Measurements from ENCODE around the gene CCDC88A.

CCDC88A gene

DNA sequence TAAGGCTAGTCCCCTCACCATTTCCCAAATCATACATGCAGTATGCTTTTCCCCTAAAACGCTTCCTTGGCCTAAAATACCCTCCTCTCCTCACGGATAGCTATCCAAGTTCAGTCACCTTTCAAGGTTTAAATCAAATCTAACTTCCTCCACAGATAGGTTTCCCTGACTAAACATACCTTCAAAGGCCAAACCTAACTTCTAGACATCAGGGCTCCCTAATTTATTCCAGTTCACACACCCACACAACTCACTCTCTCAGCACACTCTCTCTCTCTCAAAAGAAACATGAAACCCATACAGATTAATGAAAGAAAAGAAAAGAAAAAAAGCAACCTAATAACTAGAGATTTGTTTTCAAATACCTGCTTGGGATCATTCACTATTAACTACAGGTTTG is 14.5 kb downstream of the CCDC88A start:
- H3K4me3 ChIP-seq (ENCODE audit: low read depth, low read length), result no peak overlapping the region
- DNase-seq (ENCODE audit: low read depth, low spot score), result no peak
- CTCF ChIA-PET, result no interaction called here
- TF ChIP-seq CTCF (IDR thresholded peaks at IDR 0.05; ENCODE audit: insufficient read depth, low read length, missing control alignments), result no peak
- POLR2A ChIA-PET, result no interaction called here

GRCh38 chr2:55403256-55403998 is 16.2 kb downstream of the CCDC88A start:
- TF ChIP-seq CTCF (IDR thresholded peaks at IDR 0.05; ENCODE audit: insufficient read depth, low read length, missing control alignments), result no peak
- no peak for DNase-seq (ENCODE audit: low read depth, low spot score)
- ChIA-PET CTCF (no interaction called here), POLR2A (no interaction called here)
- H3K4me3 ChIP-seq (ENCODE audit: low read depth, low read length), result no peak overlapping the region

- ChIA-PET CTCF (interaction anchor here (0.8 kb wide), 1 partner anchor 10 kb away, joined by 3 read pairs; no protein-coding TSS in a partner anchor), POLR2A (no interaction called here)
- no peak overlapping the region for H3K4me3 ChIP-seq (ENCODE audit: low read depth, low read length)
- TF ChIP-seq CTCF (IDR thresholded peaks at IDR 0.05; ENCODE audit: insufficient read depth, low read length, missing control alignments), result no peak
- no peak for DNase-seq (ENCODE audit: low read depth, low spot score)
Observed at GRCh38 chr2:55401124-55401523, 18.5 kb downstream of the CCDC88A start.

GRCh38 chr2:55400332-55400731 is 19.3 kb downstream of the CCDC88A start:
- DNase-seq (ENCODE audit: low read depth, low spot score), result no peak
- POLR2A ChIA-PET, result no interaction called here
- no peak for TF ChIP-seq CTCF (IDR thresholded peaks at IDR 0.05; ENCODE audit: insufficient read depth, low read length, missing control alignments)
- H3K4me3 ChIP-seq (ENCODE audit: low read depth, low read length), result no peak overlapping the region
- CTCF ChIA-PET, result no interaction called here

DNA sequence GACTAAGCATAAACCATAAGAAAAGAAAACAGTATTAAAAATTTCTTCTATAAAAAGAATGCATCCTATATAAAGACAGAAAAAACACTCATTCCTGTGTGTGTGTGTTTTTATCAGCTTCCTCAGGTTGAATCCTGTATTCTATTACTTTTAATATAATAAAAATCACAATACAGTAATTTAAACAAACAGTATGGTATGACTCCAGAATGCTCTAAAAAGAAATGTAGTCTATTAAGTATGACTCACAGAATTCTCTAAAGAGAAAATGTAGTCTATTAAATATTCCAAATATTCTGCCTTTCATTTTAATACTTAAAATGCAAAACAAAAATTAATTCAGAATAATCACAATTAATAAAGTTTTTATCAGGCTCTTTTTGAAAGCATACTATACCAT is 19.8 kb downstream of the CCDC88A start:
- TF ChIP-seq CTCF (IDR thresholded peaks at IDR 0.05; ENCODE audit: insufficient read depth, low read length, missing control alignments), result no peak
- H3K4me3 ChIP-seq (ENCODE audit: low read depth, low read length), result no peak overlapping the region
- POLR2A ChIA-PET, result no interaction called here
- CTCF ChIA-PET, result interaction anchor here (1.1 kb wide), 1 partner anchor 111 kb away, joined by 3 read pairs; no protein-coding TSS in a partner anchor
- no peak for DNase-seq (ENCODE audit: low read depth, low spot score)

DNA sequence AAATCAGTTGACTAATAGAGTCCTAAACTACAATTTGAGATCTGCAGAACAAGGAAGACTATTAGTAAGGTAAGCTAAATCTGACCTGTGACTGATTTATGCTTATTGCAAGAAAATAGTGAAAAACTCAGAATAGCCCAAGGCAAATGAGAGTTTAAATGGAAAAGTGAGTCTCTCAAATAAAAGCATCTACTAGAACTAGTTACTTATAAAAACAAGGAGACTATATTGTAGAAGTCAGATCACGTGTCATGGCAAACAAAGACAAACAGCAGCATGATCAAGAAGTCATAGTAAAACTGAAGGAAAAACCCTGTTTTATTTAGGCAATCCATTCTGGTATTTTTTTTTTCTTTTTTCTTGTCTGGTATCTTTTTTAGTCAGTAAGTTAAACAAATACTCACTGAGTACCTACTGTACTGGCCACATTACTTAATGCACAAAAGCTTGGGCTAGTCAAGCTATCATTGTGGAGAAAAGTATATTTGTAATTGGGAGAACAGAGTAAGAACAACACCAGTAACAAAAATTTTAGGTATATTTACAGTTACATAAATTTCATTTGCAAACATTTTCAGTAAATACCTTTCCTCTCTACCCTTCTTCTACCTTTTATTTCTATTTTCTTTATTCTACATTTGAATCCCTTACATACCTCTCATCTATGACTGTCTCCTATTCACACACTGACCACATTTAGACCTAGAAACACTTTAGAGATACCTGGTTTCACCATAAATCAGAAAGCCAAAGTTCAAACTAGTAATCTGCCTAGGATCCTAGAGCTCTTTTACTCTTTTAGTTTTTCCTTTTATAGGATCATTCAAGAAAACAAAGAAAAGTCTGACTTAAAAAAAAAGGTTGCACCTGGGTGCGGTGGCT is 23.7 kb downstream of the CCDC88A start:
- POLR2A ChIA-PET, result no interaction called here
- H3K4me3 ChIP-seq (ENCODE audit: low read depth, low read length), result no peak overlapping the region
- CTCF ChIA-PET, result no interaction called here
- TF ChIP-seq CTCF (IDR thresholded peaks at IDR 0.05; ENCODE audit: insufficient read depth, low read length, missing control alignments), result no peak
- DNase-seq (ENCODE audit: low read depth, low spot score), result no peak

Data from AG04449 (cell line).